Hepatocyte (in vitro differentiated cells): ENCODE data around the gene CDK9.

ENCODE experiments used
- EZH2 ChIP-seq: fragments of 200-600 bp; sonication (generic); IDR thresholded peaks from 2 replicates; pipeline ENCODE4 v1.6.1; 2016; ENCODE audit warnings: antibody characterized with exemption, mild to moderate bottlenecking, borderline replicate concordance
- EZH2phosphoT487 ChIP-seq: fragments of 200-600 bp; sonication (generic); IDR thresholded peaks from one replicate; pipeline ENCODE4 v1.6.1; 2018; ENCODE audit warnings: antibody characterized with exemption, mild to moderate bottlenecking, low read depth, moderate library complexity; ENCODE audit not compliant: unreplicated experiment, severe bottlenecking
- TF ChIP-seq, protein P1 (sequence below): fragments of 200-600 bp; sonication (generic); IDR thresholded peaks from 2 replicates; pipeline ENCODE4 v1.5.1; 2016; ENCODE audit warnings: antibody characterized with exemption, mild to moderate bottlenecking; ENCODE audit not compliant: poor library complexity

DNA sequence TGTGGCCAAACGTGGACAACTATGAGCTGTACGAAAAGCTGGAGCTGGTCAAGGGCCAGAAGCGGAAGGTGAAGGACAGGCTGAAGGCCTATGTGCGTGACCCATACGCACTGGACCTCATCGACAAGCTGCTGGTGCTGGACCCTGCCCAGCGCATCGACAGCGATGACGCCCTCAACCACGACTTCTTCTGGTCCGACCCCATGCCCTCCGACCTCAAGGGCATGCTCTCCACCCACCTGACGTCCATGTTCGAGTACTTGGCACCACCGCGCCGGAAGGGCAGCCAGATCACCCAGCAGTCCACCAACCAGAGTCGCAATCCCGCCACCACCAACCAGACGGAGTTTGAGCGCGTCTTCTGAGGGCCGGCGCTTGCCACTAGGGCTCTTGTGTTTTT lies 3.3 kb downstream of the CDK9 start:
- TF ChIP-seq, protein P1, sequence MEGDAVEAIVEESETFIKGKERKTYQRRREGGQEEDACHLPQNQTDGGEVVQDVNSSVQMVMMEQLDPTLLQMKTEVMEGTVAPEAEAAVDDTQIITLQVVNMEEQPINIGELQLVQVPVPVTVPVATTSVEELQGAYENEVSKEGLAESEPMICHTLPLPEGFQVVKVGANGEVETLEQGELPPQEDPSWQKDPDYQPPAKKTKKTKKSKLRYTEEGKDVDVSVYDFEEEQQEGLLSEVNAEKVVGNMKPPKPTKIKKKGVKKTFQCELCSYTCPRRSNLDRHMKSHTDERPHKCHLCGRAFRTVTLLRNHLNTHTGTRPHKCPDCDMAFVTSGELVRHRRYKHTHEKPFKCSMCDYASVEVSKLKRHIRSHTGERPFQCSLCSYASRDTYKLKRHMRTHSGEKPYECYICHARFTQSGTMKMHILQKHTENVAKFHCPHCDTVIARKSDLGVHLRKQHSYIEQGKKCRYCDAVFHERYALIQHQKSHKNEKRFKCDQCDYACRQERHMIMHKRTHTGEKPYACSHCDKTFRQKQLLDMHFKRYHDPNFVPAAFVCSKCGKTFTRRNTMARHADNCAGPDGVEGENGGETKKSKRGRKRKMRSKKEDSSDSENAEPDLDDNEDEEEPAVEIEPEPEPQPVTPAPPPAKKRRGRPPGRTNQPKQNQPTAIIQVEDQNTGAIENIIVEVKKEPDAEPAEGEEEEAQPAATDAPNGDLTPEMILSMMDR: no peak
- TF ChIP-seq EZH2 (no peak), EZH2phosphoT487 (no peak)
